Retina (tissue), 1 donor: ENCODE results near the gene KLRF1.

Source experiments
- DNase-seq: peaks from one replicate; pipeline ENCODE4 v3.0.0-alpha.2; 2016

The KLRF1 gene, protein sequence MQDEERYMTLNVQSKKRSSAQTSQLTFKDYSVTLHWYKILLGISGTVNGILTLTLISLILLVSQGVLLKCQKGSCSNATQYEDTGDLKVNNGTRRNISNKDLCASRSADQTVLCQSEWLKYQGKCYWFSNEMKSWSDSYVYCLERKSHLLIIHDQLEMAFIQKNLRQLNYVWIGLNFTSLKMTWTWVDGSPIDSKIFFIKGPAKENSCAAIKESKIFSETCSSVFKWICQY

DNA sequence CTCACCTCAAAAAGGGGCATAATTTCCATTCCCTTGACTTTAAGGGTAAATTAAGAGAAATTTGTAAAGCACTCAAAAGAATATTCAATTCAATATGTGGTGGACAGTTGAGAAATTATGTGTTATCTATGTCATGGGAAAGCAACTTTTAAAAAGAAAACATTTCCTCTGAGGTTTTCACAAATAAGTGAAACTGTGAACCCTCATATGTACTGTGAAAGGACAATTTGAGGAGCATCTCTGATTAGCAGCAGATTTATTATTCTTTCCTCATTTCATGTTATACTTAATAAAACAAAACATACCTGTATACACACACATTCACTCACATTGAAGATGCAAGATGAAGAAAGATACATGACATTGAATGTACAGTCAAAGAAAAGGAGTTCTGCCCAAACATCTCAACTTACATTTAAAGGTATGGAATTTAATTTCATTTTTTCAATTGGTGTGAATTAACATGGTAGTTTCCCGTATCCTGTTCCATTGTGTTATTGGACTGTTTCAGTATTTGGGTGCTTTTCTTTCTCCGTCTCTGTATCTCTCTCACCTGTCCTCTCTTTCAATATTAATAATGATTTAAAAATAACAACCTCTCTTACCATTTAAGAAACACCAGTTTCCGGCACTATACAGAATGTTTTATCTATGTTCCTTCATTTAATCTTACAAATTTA, at the start of gene KLRF1:
Gene KLRF1 (plus strand): TSS at position 273 of the 680 bp plus-strand sequence. CDS start 64 bp downstream, at position 337.
- DNase-seq, result no peak

- DNase-seq, result no peak
Measured at GRCh38 chr12:9779209-9779608, 48.1 kb upstream of the KLRF1 start.

DNA sequence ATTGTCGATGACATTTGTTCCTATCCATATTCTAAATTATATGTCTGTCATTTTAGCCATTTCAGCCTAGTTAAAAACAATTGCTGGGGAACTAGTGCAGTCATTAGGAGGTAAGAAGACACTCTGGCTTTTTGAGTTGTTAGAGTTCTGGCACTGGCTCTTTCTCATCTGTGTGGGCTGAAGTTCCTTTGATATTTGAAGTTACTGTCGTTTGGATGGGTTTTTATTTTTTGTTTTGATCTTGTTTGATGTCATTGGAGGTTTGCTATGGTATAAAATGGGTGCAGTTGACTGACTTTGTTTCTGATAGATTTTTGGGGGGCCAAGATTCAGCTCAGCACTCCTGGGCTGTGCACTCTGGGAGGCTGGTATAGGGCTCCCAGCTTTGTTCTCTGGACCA, 45.9 kb upstream of the KLRF1 start:
- no peak for DNase-seq

DNA sequence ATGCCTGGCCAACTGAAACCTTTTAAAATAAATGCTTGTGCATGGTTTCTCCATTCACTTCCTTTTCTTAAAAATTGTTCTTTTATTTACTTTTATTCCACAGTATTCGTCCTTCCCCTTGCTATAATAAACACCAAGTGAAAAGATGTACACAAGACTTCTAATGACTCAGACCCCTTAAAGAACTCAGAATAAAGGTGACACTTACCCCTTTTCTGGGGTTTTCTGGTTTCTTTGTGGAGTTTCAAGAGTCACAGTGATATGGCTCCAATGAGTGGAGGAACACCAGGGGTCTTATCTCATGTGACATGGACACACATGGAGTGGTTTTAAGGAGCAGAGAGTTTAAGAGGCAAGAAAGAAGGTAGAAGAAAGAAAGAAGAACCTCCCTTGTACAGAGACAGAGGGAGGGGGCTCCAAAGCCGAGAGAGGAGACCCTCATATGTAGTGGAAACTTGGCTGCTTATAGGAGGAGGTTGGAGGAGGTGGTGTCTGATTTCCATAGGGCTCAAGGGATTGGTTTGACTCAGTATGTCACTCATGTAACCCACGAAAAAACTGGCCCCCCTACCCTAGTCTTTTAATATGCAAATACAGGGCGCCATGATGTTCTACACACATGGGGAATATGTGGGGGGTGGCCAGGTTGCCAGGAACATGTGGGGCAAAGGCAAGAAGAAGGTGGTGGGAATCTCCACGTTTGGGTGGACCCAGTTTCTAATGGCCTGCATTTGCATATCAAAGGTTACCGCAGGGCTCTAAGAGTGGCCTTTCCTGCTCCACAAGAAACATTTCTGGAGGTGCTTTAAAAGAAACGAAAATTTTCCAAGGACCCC, 44.5 kb upstream of the KLRF1 start:
- DNase-seq, result no peak

DNA sequence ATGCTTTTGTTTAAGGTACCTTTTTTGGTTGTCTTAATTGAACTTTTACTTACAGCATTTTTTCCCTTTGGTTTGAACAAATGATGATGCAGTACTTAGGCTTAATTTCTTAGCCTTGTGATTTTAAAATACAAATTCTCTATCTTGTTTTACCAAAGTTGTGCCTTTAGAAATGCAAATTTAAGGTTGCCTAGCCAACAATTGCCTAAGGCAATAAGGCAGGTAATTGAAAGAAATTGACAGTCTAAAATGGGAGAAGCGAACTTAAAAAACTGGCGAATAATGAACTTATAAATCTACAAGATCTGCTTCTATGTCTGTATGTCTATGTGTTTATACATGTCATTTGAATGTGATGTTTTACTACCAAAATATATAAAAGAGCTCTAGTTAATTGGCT, 43.0 kb upstream of the KLRF1 start:
- no peak for DNase-seq

- DNase-seq, result no peak
Measured at GRCh38 chr12:9784816-9785215, 42.5 kb upstream of the KLRF1 start.

DNA sequence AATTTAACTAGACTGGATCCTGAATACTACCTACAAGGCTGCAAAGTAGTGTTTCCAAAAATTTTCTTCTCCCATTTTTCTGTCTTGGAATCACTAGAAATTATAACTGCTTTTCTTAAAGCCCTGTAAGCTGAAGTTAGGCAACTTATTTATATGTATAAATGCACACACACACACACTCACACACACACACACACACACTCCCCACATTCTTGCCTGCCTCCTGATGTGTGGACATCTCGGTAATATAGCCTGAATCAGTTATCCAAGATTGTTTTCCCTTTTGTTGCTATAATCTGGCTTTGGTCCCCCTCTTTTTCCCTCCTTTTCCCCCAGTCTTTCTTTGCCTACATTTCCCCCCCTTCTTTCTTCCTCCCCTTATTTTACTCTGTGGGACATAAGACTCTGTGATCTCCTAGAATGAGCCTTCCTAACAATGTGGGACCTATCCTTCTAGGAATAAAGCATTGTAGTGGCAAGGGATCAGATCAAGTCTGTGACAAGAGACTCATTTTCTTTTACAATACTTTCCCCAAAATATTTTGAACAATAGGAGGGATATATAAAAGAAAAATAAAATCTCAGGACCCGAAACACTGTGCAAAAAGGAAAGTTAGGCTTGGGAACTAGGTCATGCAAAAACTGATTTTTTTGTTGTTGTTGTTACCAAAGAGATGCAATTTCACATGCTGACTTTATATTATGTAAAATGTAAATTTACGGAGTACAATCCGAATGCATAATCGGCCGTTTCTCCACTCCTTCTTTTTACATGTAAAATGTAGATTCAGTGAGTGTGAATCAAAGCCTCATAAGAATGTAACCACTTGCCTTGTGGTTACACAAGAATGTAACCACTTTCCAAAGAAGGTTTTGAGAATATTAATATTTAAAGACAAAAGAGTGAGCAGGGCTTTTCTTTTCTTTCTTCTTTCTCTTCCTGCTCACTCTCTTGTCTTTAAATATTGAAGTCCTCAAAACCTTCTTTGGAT, 40.3 kb upstream of the KLRF1 start:
- DNase-seq, result no peak

DNA sequence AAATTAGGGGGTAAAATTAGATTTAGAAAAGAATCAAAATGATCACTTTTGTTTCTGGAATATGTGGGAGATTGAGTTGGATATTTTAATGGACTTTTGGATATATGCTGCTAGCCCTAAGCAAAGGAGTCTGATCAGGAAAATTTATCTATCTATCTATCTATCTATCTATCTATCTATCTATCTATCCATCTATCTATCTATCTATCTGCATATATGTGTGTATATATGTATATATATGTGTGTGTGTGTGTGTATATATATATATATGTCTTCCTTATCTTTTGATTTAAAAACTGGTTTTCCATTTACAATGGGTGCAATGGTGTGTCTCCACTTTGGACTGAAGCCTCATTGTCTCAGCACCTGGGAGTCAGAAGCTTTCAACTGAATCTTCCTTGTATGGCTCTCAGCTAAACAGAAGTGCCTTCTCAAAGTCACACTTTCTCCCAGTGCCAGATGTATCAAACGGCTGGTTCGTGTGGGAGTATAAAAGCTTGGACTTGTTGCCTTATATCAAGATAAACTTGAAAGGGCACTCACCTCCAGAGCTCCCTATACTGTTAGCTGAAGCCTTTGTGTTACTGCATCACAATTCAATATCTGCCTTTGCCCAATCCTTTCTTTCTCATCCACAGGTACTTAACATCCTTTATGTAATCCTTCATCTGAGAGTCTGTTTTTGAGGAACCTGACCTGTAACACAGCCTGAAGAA, 34.9 kb upstream of the KLRF1 start:
- DNase-seq, result no peak

- DNase-seq, result no peak
Measured at GRCh38 chr12:9792961-9793617, 34.2 kb upstream of the KLRF1 start.

- no peak for DNase-seq
Measured at GRCh38 chr12:9793779-9794395, 33.4 kb upstream of the KLRF1 start.

GRCh38 chr12:9794484-9795093, 32.7 kb upstream of the KLRF1 start:
- DNase-seq, result no peak

GRCh38 chr12:9795945-9796344, 31.3 kb upstream of the KLRF1 start:
- no peak for DNase-seq

DNA sequence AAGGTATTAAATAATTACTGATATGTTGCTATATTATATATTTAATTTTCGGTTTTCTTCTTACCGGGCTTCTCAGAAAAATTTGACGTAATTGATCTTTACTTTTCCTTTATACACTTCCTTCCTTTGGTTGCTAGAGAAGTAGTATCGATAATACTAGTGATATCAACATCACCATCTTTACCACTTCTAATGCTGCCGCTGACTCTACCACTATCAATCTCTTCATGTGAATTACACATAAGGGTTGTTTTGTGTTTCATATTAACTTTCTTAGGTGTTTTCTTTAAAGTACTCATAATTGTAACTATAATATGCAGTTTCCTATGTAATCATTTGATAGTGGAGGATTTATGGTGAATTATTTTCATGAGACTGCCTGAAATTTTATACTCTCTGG, 30.9 kb upstream of the KLRF1 start:
- DNase-seq, result no peak

- peak; percentile 23 for DNase-seq
Measured at GRCh38 chr12:9796971-9797370, 30.3 kb upstream of the KLRF1 start.

GRCh38 chr12:9797722-9798619, 29.3 kb upstream of the KLRF1 start:
- DNase-seq, result peak; percentile 39

- DNase-seq, result no peak
Measured at GRCh38 chr12:9799961-9800360, 27.3 kb upstream of the KLRF1 start.

DNA sequence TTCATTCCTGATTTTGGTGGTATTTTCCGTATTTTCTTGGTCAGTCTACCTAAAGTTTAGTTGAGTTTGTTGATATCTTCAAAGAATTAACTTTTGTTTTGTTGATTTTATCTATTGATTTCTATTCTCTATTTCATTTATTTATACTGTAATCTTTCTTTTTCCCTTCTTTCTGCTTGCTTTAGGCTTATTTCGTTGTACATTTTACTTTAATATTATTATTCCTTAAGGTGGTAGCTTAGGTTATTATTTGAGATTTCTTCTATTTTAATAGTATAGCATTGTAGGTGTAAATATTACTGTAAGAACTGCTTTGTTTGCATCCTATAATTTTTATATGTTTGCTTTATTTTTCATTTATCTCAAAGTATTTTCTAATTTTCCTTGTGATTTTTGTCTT, 21.4 kb upstream of the KLRF1 start:
- no peak for DNase-seq

- no peak for DNase-seq
Measured at GRCh38 chr12:9806714-9807113, 20.6 kb upstream of the KLRF1 start.

DNA sequence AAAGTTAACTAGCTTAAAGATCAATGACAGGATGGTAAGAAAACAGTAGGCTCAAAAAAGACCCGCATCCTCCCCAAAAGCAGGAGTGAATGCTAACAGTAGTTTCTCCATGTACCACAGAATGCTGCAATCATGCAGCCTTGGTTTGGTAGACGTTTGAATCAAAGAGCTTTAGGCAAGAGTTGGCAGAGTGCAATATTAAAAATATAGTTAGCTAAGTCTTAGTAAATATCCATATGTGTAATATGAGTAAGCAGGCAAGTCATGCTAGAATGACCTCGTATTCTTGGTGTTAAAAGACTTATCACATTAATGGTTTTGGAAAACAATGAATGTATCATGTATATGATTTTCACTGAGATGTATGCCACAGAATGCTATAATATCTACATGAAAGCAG, 18.8 kb upstream of the KLRF1 start:
- DNase-seq, result no peak
